Measurements from ENCODE around the gene RNASE13. TPM values are rescaled to one million over a fixed set of nuclear protein-coding genes. Genes with fewer than 3 reads are reported as not detected.

RNASE13 gene
- total RNA-seq, 1 donor from 2014 or later = not detected

DNA sequence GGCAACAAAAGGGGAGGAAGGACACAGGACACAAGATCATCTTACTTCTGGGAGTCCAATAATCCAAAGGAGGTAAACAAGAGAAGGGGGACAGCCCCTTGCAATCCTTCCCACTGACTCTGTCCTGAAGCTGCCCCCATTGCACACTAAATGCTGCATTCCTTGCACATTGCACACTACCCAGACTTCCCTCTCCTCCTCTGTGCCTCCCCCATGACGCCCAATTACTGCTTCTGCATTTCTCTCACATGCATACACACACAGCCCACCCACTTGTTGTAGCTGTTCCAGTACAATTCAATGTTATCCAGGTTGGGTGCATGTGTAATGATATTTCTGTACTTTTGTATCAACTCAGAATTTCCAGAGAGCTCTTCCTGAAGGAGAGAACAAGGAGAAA lies 15.2 kb downstream of the RNASE13 start:
- no peak overlapping the region for H3K4me3 Mint-ChIP-seq
- H3K27ac Mint-ChIP-seq = no peak overlapping the region
- no peaks in the 10 kb centered on the region for H3K27me3 Mint-ChIP-seq (ENCODE audit: low read depth)
- TF ChIP-seq, protein P1, sequence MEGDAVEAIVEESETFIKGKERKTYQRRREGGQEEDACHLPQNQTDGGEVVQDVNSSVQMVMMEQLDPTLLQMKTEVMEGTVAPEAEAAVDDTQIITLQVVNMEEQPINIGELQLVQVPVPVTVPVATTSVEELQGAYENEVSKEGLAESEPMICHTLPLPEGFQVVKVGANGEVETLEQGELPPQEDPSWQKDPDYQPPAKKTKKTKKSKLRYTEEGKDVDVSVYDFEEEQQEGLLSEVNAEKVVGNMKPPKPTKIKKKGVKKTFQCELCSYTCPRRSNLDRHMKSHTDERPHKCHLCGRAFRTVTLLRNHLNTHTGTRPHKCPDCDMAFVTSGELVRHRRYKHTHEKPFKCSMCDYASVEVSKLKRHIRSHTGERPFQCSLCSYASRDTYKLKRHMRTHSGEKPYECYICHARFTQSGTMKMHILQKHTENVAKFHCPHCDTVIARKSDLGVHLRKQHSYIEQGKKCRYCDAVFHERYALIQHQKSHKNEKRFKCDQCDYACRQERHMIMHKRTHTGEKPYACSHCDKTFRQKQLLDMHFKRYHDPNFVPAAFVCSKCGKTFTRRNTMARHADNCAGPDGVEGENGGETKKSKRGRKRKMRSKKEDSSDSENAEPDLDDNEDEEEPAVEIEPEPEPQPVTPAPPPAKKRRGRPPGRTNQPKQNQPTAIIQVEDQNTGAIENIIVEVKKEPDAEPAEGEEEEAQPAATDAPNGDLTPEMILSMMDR (IDR thresholded peaks at IDR 0.05; ENCODE audit: unreplicated experiment) = no peak
- no peak for DNase-seq (ENCODE audit: low spot score in 2 of 2, unreplicated experiment in 2 of 2)
- peaks cover 30% of the 10 kb centered on the region for H3K36me3 Mint-ChIP-seq
- H3K9me3 Mint-ChIP-seq = no peaks in the 10 kb centered on the region
- H3K4me1 Mint-ChIP-seq = peaks cover 32% of the 10 kb centered on the region

DNA sequence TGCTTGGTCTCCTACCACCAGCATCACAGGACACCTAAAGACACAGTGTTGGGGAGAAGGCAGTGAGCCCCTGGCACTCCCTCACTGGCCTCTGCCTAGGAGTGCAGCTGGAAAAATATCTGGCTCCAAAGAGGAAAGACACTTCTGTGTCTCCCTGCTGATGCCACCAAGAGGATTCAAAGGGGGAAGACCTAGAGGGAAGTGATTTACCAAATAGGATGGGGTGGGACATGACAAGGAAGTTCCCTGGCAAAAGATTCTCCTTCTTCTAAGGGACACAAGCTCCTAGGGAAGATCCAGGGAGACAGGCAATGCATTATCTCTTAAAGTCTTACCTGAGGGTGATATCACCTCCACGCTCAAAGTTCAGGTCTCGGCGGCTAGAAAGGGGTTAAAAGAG lies 15.8 kb downstream of the RNASE13 start:
- DNase-seq (ENCODE audit: low spot score in 2 of 2, unreplicated experiment in 2 of 2) = no peak
- peaks cover 26% of the 10 kb centered on the region for H3K4me1 Mint-ChIP-seq
- H3K36me3 Mint-ChIP-seq = peaks cover 30% of the 10 kb centered on the region
- no peak overlapping the region for H3K27ac Mint-ChIP-seq
- H3K9me3 Mint-ChIP-seq = no peaks in the 10 kb centered on the region
- H3K4me3 Mint-ChIP-seq = no peak overlapping the region
- H3K27me3 Mint-ChIP-seq (ENCODE audit: low read depth) = no peaks in the 10 kb centered on the region
- TF ChIP-seq, protein P1 (IDR thresholded peaks at IDR 0.05; ENCODE audit: unreplicated experiment) = no peak

DNA sequence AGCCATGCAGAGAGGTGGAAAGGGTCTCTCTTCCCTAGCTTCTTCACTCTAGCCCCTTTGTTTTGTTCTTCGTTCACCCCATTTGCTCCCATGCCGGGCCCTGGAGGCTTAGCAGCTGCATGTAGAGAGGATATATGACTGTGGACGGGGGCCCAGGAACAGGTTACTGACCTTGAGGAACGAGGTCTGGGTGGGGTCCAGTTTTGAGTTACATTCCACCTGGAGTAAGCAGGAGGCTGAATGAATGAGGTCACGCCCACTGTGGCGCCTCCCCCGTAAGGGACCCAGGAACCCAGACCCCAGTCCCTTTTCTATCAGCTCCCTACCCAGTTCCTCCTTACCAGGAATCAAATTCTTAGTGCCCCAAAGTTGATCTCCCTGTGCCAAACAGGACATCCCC lies 16.3 kb downstream of the RNASE13 start:
- Mint-ChIP-seq H3K9me3 (no peaks in the 10 kb centered on the region), H3K36me3 (peaks cover 30% of the 10 kb centered on the region), H3K27ac (no peak overlapping the region), H3K4me3 (no peak overlapping the region), H3K4me1 (peaks cover 21% of the 10 kb centered on the region), H3K27me3 (ENCODE audit: low read depth) (no peaks in the 10 kb centered on the region)
- DNase-seq (ENCODE audit: low spot score in 2 of 2, unreplicated experiment in 2 of 2) = no peak
- TF ChIP-seq, protein P1 (IDR thresholded peaks at IDR 0.05; ENCODE audit: unreplicated experiment) = no peak

DNA sequence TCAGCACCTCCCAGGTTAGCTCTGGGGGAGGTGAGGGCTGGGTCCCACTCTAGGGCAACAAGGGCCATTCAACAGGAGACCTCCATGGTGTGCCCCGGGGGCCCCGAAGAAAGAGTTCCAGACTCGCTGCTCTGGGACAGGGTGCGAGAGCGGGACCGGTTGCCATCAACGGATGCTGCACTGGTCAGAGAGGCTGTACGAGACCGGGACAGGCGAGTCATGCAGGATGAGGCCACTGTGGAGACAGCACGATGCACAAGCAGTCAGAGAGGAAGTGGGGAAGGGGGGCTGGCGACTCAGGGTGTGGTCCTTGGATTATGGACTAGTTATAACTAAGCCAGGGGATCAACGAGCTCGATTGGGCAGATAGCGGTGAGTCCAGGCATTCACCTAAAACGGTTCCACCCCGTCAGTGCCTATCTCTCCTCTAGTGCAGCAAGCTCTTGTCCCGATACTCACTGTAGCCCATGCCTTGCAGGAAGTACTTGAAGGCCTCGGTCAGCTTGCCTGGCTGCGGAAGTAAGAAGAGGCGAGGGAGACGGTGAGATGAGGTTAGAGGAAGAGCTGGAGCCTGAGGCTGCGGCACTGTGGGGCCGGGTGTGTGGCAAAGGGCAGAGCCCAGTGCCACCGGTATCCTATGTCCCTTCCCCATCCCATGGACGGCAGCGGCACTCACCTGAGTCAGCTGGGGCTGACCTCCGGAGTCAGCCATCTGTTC lies 16.9 kb downstream of the RNASE13 start:
- TF ChIP-seq, protein P1 (IDR thresholded peaks at IDR 0.05; ENCODE audit: unreplicated experiment) = no peak
- Mint-ChIP-seq H3K4me1 (peaks cover 16% of the 10 kb centered on the region), H3K27me3 (ENCODE audit: low read depth) (no peaks in the 10 kb centered on the region), H3K9me3 (no peaks in the 10 kb centered on the region), H3K27ac (no peak overlapping the region), H3K36me3 (peaks cover 30% of the 10 kb centered on the region), H3K4me3 (no peak overlapping the region)
- no peak for DNase-seq (ENCODE audit: low spot score in 2 of 2, unreplicated experiment in 2 of 2)

DNA sequence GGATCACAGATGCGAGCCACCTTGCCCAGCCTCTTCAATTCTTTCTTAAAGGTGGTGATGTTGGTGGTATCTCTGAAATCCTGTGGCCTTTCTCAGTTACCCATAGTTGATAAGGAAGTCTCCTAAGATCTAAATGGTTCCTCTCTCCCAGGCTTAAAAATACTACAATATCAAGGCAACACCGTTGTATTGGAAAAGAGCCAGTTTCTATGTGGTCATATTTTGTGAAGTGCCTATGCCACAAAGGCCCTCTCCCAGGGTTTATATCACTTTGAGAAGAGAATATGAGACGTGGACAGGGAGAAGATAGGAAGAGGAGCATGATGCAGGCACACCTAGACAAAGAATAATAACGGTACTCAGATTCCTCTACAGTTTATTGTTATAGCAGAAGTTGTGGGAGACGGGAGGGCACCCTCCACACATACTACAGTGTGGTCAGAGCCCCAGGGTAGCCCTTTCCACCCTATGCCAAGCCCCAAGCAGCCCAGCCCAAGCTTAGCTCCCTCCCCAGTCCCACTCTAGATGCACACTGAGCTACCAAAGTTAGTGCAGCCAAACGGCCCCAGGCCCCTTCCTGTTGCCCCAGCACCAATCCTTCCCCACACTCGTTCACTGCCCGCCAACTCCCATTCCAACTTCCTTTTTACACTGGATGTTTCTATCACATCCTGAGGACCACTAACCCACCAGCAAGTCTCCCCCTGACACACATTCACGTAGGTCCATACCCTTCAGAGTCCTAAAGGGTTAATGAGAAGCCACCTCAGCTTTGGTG lies 18.0 kb downstream of the RNASE13 start:
- H3K36me3 Mint-ChIP-seq = peaks cover 25% of the 10 kb centered on the region
- no peaks in the 10 kb centered on the region for H3K27me3 Mint-ChIP-seq (ENCODE audit: low read depth)
- H3K9me3 Mint-ChIP-seq = no peaks in the 10 kb centered on the region
- DNase-seq (ENCODE audit: low spot score in 2 of 2, unreplicated experiment in 2 of 2) = no peak
- no peak overlapping the region for H3K4me3 Mint-ChIP-seq
- peaks cover 13% of the 10 kb centered on the region for H3K4me1 Mint-ChIP-seq
- TF ChIP-seq, protein P1 (IDR thresholded peaks at IDR 0.05; ENCODE audit: unreplicated experiment) = no peak
- H3K27ac Mint-ChIP-seq = no peak overlapping the region

Measured in mesothelial cell of epicardium (in vitro differentiated cells).